Upper lobe of right lung (tissue), 1 donor: ENCODE data around the gene SPATA9. TPM values are rescaled to one million over a fixed set of nuclear protein-coding genes. Genes with fewer than 3 reads are reported as not detected.
"Not testable (repeated sequence)": the region's sequence is repeated elsewhere in the genome, so short reads cannot be mapped to it uniquely, and the experiment has no call there.

Source experiments
- ATAC-seq: fragments of 200-7000 bp; cut with Tn5 transposase; one replicate; pipeline ENCODE4 v1.9.1; 2020; ENCODE audit warnings: mild to moderate bottlenecking, moderate library complexity
- DNase-seq: peaks from one replicate; pipeline ENCODE4 v3.0.0-alpha.2; 2020
- H3K27ac ChIP-seq: fragments of 200-600 bp; one replicate; pipeline ENCODE4 v1.8.0; 2022
- H3K27me3 ChIP-seq: fragments of 200-600 bp; one replicate; pipeline ENCODE4 v1.8.0; 2022; ENCODE audit warnings: mild to moderate bottlenecking
- H3K36me3 ChIP-seq: fragments of 200-600 bp; one replicate; pipeline ENCODE4 v1.8.0; 2022
- H3K4me1 ChIP-seq: fragments of 200-600 bp; one replicate; pipeline ENCODE4 v1.8.0; 2022
- H3K4me3 ChIP-seq: fragments of 200-600 bp; one replicate; pipeline ENCODE4 v1.8.0; 2022; ENCODE audit warnings: mild to moderate bottlenecking
- H3K9me3 ChIP-seq: fragments of 200-600 bp; one replicate; pipeline ENCODE4 v1.8.0; 2022
- CTCF ChIP-seq: fragments of 200-600 bp; IDR thresholded peaks from one replicate; pipeline ENCODE4 v1.8.0; 2022; ENCODE audit warnings: antibody characterized with exemption
- intact Hi-C: fragments of 100-400 bp; cut with DNase I; formaldehyde crosslinking; loops from one replicate; pipeline ENCODE4 v1.11.0; 2022
- total RNA-seq: library from RNA; stranded (reverse); fragmentation: NEBNext Ultra II Directional; extraction: Animal tissue kit (Norgen Biotek cat#: 25700); gene quantifications from one replicate; pipeline ENCODE4 v1.2.1, GENCODE V29; 2021
- donor health status: DM: no; HTN: yes; CAD: no; lungs with severe emphysema.

SPATA9 gene
- total RNA-seq, 1 donor from 2014 or later = not detected

GRCh38 chr5:95712347-95712958 is 29.7 kb upstream of the SPATA9 start:
- TF ChIP-seq CTCF = no peak
- Histone ChIP-seq H3K4me1 (no peaks in the 10 kb centered on the region), H3K4me3 (no peak overlapping the region), H3K9me3 (no peaks in the 10 kb centered on the region), H3K36me3 (no peaks in the 10 kb centered on the region), H3K27ac (no peak overlapping the region), H3K27me3 (no peaks in the 10 kb centered on the region)
- intact Hi-C loops = no loop called here
- ATAC-seq (peak; percentile 93), DNase-seq (no peak)

- H3K36me3 ChIP-seq = no peaks in the 10 kb centered on the region
- H3K27ac ChIP-seq = no peak overlapping the region
- no peaks in the 10 kb centered on the region for H3K4me1 ChIP-seq
- DNase-seq (no peak), ATAC-seq (no peak)
- H3K27me3 ChIP-seq = no peaks in the 10 kb centered on the region
- no peak for TF ChIP-seq CTCF
- intact Hi-C loops = no loop called here
- no peak overlapping the region for H3K4me3 ChIP-seq
- no peaks in the 10 kb centered on the region for H3K9me3 ChIP-seq
Observed at GRCh38 chr5:95711501-95712346, 28.9 kb upstream of the SPATA9 start.

- H3K27me3 ChIP-seq, H3K36me3 ChIP-seq, intact Hi-C loops, H3K4me3 ChIP-seq, H3K9me3 ChIP-seq, ATAC-seq, DNase-seq, H3K4me1 ChIP-seq, H3K27ac ChIP-seq: not testable (repeated sequence)
Observed at GRCh38 chr5:95710651-95711500, 28.1 kb upstream of the SPATA9 start.

GRCh38 chr5:95709967-95710650 is 27.3 kb upstream of the SPATA9 start:
- H3K36me3 ChIP-seq = no peaks in the 10 kb centered on the region
- TF ChIP-seq CTCF = no peak
- no peaks in the 10 kb centered on the region for H3K27me3 ChIP-seq
- no peaks in the 10 kb centered on the region for H3K9me3 ChIP-seq
- no peak overlapping the region for H3K4me3 ChIP-seq
- ATAC-seq = no peak
- intact Hi-C loops = no loop called here
- H3K4me1 ChIP-seq = no peaks in the 10 kb centered on the region
- H3K27ac ChIP-seq = no peak overlapping the region
- no peak for DNase-seq

GRCh38 chr5:95708876-95709275 is 26.1 kb upstream of the SPATA9 start:
- intact Hi-C loops = no loop called here
- no peak for TF ChIP-seq CTCF
- H3K9me3 ChIP-seq = no peaks in the 10 kb centered on the region
- no peak overlapping the region for H3K4me3 ChIP-seq
- H3K27ac ChIP-seq = no peak overlapping the region
- DNase-seq (no peak), ATAC-seq (no peak)
- no peaks in the 10 kb centered on the region for H3K36me3 ChIP-seq
- no peaks in the 10 kb centered on the region for H3K27me3 ChIP-seq
- no peaks in the 10 kb centered on the region for H3K4me1 ChIP-seq

- DNase-seq, intact Hi-C loops, ATAC-seq: not testable (repeated sequence)
Observed at GRCh38 chr5:95707534-95708188, 24.9 kb upstream of the SPATA9 start.

More at GRCh38 chr5:95707534-95708188, 24.9 kb upstream of the SPATA9 start:
- not testable (repeated sequence) for H3K36me3 ChIP-seq, H3K4me1 ChIP-seq, H3K27ac ChIP-seq, H3K27me3 ChIP-seq, H3K4me3 ChIP-seq, H3K9me3 ChIP-seq
